Body of pancreas (tissue), 4 donors: Measurements from ENCODE around the gene ANKRD61. TPM values are rescaled to one million over a fixed set of nuclear protein-coding genes. Genes with fewer than 3 reads are reported as not detected.
A peak's percentile ranks its signal among the peaks of the same experiment; 100 is the strongest.
"Not testable (repeated sequence)": the region's sequence is repeated elsewhere in the genome, so short reads cannot be mapped to it uniquely, and the experiment has no call there.

ENCODE experiments used
- ATAC-seq: fragments of 150-250 bp; one replicate; pipeline ENCODE4 v1.9.1; 2016
- DNase-seq, 4 donors: peaks; one replicate each; pipeline ENCODE4 v3.0.0-alpha.2; 2019
- H3K27ac ChIP-seq, 4 donors: fragments of 200-600 bp; sonication (generic); 1 replicate in 3 of 4; 2 replicates in 1 of 4; pipeline versions ENCODE4 v1.5.1 to v1.6.1; 2016 to 2019; ENCODE audit warnings: mild to moderate bottlenecking in 1 of 4, mixed read lengths in 1 of 4, moderate library complexity in 1 of 4
- H3K27me3 ChIP-seq, 2 donors: fragments of 200-600 bp; sonication (generic); one replicate each; pipeline ENCODE4 v1.6.0; 2016; ENCODE audit warnings: mild to moderate bottlenecking in 1 of 2
- H3K36me3 ChIP-seq, 2 donors: fragments of 200-600 bp; sonication (generic); replicated peaks in 1 of 2; 2 replicates each; pipeline ENCODE4 v1.5.1; 2016; ENCODE audit warnings: low read depth in 2 of 2; ENCODE audit not compliant: insufficient read depth in 1 of 2
- H3K4me1 ChIP-seq: fragments of 200-600 bp; sonication (generic); one replicate; pipeline ENCODE4 v1.6.0; 2016
- H3K4me3 ChIP-seq, 2 donors: fragments of 200-600 bp; sonication (generic); 1 replicate in 1 of 2; 2 replicates in 1 of 2; pipeline ENCODE4 v1.5.1; 2016 to 2019
- H3K9me3 ChIP-seq, 3 donors: fragments of 200-600 bp; sonication (generic); 1 replicate in 2 of 3; 2 replicates in 1 of 3; pipeline ENCODE4 v1.5.1; 2016
- CTCF ChIP-seq, 7 experiments: fragments of 450-650 bp in 4 of 7; fragments of 200-600 bp in 3 of 7; sonication (generic) in 3 of 7; IDR thresholded peaks; one replicate each; pipeline ENCODE4 v1.5.1; 2016 to 2019; ENCODE audit warnings: antibody characterized with exemption in 7 of 7
- POLR2A ChIP-seq, 3 donors: fragments of 450-650 bp; IDR thresholded peaks; one replicate each; pipeline ENCODE4 v1.6.1; 2016; ENCODE audit warnings: antibody characterized with exemption in 3 of 3, mild to moderate bottlenecking in 2 of 3
- WGBS, 2 donors: methylation state at CpG; one replicate each; pipeline ENCODE4 v1.1.5; 2017; 5-methylcytosine and 5-hydroxymethylcytosine counted together
- intact Hi-C: fragments of 100-400 bp; cut with DNase I; formaldehyde crosslinking; loops from one replicate; pipeline ENCODE4 v1.15.1; 2023
- total RNA-seq, 2 donors: library from RNA; depleted of rRNA; stranded (reverse); fragments of >200 nt; gene quantifications; one replicate each; pipeline ENCODE4 v1.1.0, GENCODE V29; 2016

Gene ANKRD61
- total RNA-seq, 2 donors from 2014 or later = not detected

GRCh38 chr7:6049780-6050179, 18.6 kb downstream of the ANKRD61 start:
- peaks cover 0 to 23% of the 10 kb centered on the region in 2 donors for H3K36me3 ChIP-seq
- no peaks in the 10 kb centered on the region for H3K27me3 ChIP-seq
- peaks cover 2% of the 10 kb centered on the region for H3K4me1 ChIP-seq
- H3K9me3 ChIP-seq = no peaks in the 10 kb centered on the region
- H3K27ac ChIP-seq = no peak overlapping the region
- no peak for DNase-seq
- 72 to 81% methylated on average over 4 of the region's 4 CpGs for WGBS, 2 donors
- intact Hi-C loops = no loop called here
- TF ChIP-seq CTCF (IDR thresholded peaks at IDR 0.05) = no peak
- TF ChIP-seq POLR2A (IDR thresholded peaks at IDR 0.05) = no peak
- no peak overlapping the region for H3K4me3 ChIP-seq
- no peak for ATAC-seq

- H3K9me3 ChIP-seq, ATAC-seq, intact Hi-C loops, H3K4me3 ChIP-seq, H3K27ac ChIP-seq, H3K27me3 ChIP-seq, DNase-seq: not testable (repeated sequence)
- Histone ChIP-seq H3K36me3 (peaks cover 0 to 16% of the 10 kb centered on the region in 2 donors), H3K4me1 (peaks cover 16% of the 10 kb centered on the region)
- WGBS, 2 donors = 89 to 95% methylated on average over 9 of the region's 9 CpGs
These were observed 20.0 kb downstream of the ANKRD61 start for GRCh38 chr7:6051185-6051584.

- Histone ChIP-seq H3K36me3 (peaks cover 0 to 4% of the 10 kb centered on the region in 2 donors), H3K9me3 (no peaks in the 10 kb centered on the region), H3K4me3 (no peak overlapping the region), H3K4me1 (peaks cover 42% of the 10 kb centered on the region), H3K27me3 (no peaks in the 10 kb centered on the region), H3K27ac (peak overlapping the region in 1 of 4 donors; percentile 14)
- 31 to 45% methylated on average over 1 of the region's 1 CpG for WGBS, 2 donors
- intact Hi-C loops = no loop called here
- DNase-seq = no peak
- TF ChIP-seq POLR2A (IDR thresholded peaks at IDR 0.05) (no peak), CTCF (IDR thresholded peaks at IDR 0.05) (no peak)
- no peak for ATAC-seq
These were observed 25.4 kb downstream of the ANKRD61 start for GRCh38 chr7:6056616-6057015.

- WGBS, 2 donors = 41 to 43% methylated on average over 14 of the region's 14 CpGs
- H3K9me3 ChIP-seq = no peaks in the 10 kb centered on the region
- DNase-seq = no peak
- peak overlapping the region in 1 of 2 donors; percentile 81 for H3K4me3 ChIP-seq
- H3K4me1 ChIP-seq = peaks cover 42% of the 10 kb centered on the region
- intact Hi-C loops = no loop called here
- H3K36me3 ChIP-seq = peaks cover 0 to 4% of the 10 kb centered on the region in 2 donors
- H3K27me3 ChIP-seq = no peaks in the 10 kb centered on the region
- TF ChIP-seq POLR2A (IDR thresholded peaks at IDR 0.05) (no peak), CTCF (IDR thresholded peaks at IDR 0.05) (no peak)
- H3K27ac ChIP-seq = peak overlapping the region in 2 of 4 donors; percentile 96
- ATAC-seq = no peak
These were observed 26.3 kb downstream of the ANKRD61 start for GRCh38 chr7:6057316-6058129.

- ATAC-seq, DNase-seq, H3K27ac ChIP-seq, H3K36me3 ChIP-seq, H3K9me3 ChIP-seq, intact Hi-C loops, H3K4me3 ChIP-seq, H3K27me3 ChIP-seq: not testable (repeated sequence)
- 77 to 92% methylated on average over 11 of the region's 11 CpGs for WGBS, 2 donors
- H3K4me1 ChIP-seq = peaks cover 38% of the 10 kb centered on the region
These were observed 28.8 kb downstream of the ANKRD61 start for GRCh38 chr7:6059941-6060340.

GRCh38 chr7:6071406-6071805, 40.2 kb downstream of the ANKRD61 start:
- Histone ChIP-seq H3K9me3 (no peaks in the 10 kb centered on the region), H3K27ac (no peak overlapping the region), H3K4me3 (no peak overlapping the region), H3K4me1 (no peaks in the 10 kb centered on the region), H3K36me3 (no peaks in the 10 kb centered on the region), H3K27me3 (no peaks in the 10 kb centered on the region)
- DNase-seq (no peak), ATAC-seq (no peak)
- TF ChIP-seq CTCF (IDR thresholded peaks at IDR 0.05) = no peak
- TF ChIP-seq POLR2A (IDR thresholded peaks at IDR 0.05) = no peak
- intact Hi-C loops = no loop called here
- WGBS, 2 donors = 64 to 73% methylated on average over 3 of the region's 3 CpGs
